PC-9 (cell line): ENCODE results near the gene MED29.

ENCODE experiments used
- EZH2 ChIP-seq: fragments of 200-600 bp; sonication (generic); IDR thresholded peaks from 2 replicates; pipeline ENCODE4 v1.8.0; 2017; ENCODE audit warnings: antibody characterized with exemption, low read depth
- TF ChIP-seq, protein P1 (sequence below): fragments of 200-600 bp; sonication (generic); conservative IDR thresholded peaks from 2 replicates; pipeline ENCODE4 v1.6.1; 2017; ENCODE audit warnings: mixed run types, antibody characterized with exemption, mild to moderate bottlenecking, moderate library complexity

DNA sequence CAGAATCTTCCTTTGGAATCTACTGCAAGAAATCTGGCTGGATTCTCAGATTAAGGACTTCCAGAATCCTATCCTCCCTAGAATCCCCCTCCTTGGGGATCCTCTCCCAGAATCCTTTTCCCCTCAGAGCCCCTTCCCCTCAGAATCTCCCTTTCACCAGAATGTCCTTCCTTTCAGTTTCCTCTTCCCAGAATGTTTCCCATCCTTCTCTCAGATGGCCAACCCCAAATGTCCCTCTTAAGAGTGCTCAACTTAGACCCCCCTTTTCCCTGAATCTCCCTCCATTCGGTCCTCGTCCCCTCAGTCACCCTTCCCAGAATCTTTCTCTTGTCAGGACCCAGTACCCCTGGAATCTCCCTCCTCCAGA lies 45.2 kb downstream of the MED29 start:
- TF ChIP-seq EZH2: no peak
- TF ChIP-seq, protein P1, sequence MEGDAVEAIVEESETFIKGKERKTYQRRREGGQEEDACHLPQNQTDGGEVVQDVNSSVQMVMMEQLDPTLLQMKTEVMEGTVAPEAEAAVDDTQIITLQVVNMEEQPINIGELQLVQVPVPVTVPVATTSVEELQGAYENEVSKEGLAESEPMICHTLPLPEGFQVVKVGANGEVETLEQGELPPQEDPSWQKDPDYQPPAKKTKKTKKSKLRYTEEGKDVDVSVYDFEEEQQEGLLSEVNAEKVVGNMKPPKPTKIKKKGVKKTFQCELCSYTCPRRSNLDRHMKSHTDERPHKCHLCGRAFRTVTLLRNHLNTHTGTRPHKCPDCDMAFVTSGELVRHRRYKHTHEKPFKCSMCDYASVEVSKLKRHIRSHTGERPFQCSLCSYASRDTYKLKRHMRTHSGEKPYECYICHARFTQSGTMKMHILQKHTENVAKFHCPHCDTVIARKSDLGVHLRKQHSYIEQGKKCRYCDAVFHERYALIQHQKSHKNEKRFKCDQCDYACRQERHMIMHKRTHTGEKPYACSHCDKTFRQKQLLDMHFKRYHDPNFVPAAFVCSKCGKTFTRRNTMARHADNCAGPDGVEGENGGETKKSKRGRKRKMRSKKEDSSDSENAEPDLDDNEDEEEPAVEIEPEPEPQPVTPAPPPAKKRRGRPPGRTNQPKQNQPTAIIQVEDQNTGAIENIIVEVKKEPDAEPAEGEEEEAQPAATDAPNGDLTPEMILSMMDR: no peak
